ENCODE data around the gene ZEB2.

ZEB2 gene

DNA sequence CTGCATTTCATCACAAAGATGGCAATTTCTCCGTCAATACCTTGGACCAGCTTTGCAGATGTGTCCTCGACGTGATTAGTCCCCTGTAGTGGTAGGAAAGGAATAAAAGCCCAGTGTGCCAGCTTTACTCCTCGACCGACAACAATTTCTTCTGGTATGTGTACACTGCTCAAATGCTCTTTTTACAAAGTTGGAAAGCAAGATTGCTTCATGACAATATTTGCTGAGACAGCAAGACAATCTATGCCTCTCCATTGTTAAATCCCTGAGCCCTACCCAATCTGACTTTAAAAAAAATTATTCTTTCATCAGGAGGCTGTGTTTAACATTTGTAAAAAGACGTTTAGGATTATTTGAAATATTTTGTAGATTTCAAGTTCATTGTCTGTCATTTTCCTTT is 27.6 kb upstream of the ZEB2 start:
- no peak overlapping the region for H3K4me3 ChIP-seq (replicated peaks; ENCODE audit: low read depth, low read length)
- no peak for DNase-seq (ENCODE audit: low read depth)
- TF ChIP-seq, protein P1, sequence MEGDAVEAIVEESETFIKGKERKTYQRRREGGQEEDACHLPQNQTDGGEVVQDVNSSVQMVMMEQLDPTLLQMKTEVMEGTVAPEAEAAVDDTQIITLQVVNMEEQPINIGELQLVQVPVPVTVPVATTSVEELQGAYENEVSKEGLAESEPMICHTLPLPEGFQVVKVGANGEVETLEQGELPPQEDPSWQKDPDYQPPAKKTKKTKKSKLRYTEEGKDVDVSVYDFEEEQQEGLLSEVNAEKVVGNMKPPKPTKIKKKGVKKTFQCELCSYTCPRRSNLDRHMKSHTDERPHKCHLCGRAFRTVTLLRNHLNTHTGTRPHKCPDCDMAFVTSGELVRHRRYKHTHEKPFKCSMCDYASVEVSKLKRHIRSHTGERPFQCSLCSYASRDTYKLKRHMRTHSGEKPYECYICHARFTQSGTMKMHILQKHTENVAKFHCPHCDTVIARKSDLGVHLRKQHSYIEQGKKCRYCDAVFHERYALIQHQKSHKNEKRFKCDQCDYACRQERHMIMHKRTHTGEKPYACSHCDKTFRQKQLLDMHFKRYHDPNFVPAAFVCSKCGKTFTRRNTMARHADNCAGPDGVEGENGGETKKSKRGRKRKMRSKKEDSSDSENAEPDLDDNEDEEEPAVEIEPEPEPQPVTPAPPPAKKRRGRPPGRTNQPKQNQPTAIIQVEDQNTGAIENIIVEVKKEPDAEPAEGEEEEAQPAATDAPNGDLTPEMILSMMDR (IDR thresholded peaks at IDR 0.05; ENCODE audit: low read length, missing control alignments): no peak

DNA sequence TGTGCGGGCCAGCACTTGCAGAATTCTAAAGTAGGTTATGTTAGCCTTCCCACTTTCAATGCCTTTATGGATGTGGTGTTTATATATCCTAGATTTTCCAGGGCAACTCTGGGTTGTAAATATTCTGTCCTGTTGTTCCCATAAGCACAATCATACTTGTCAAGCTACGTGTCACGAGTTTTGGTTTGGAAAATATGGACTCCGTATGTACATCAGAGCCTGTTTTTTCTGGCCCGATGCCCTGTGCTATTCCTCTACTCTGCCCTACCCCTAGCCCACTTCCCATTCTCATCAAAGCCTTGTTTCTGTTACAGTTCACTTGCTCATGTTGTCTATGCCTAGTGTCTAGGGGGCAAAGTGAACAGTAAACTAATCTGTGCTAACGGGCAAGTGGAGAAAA is 27.0 kb upstream of the ZEB2 start:
- TF ChIP-seq, protein P1 (IDR thresholded peaks at IDR 0.05; ENCODE audit: low read length, missing control alignments): no peak
- H3K4me3 ChIP-seq (replicated peaks; ENCODE audit: low read depth, low read length): no peak overlapping the region
- no peak for DNase-seq (ENCODE audit: low read depth)

- TF ChIP-seq, protein P1 (IDR thresholded peaks at IDR 0.05; ENCODE audit: low read length, missing control alignments): no peak
- DNase-seq (ENCODE audit: low read depth): no peak
- H3K4me3 ChIP-seq (replicated peaks; ENCODE audit: low read depth, low read length): no peak overlapping the region
Observed at GRCh38 chr2:144545787-144546186, 25.9 kb upstream of the ZEB2 start.

DNA sequence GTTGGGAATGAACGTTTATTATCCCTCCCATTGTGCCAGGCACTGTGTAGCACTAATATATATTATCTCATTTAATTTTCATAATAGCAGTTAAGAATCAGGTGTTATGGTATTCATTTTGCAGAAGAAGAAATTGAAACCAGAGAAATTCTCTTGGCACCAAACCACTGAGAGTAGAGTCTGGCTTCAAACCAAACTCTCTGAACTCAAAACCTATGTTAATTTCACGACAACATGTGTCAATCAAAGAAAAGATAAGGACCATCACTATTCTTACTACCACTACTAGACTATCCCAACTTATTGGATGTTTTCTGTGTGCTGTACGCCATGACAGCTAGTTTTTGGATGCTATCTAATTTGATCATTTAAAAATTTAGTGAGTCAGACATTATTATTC is 24.1 kb upstream of the ZEB2 start:
- DNase-seq (ENCODE audit: low read depth): no peak
- TF ChIP-seq, protein P1 (IDR thresholded peaks at IDR 0.05; ENCODE audit: low read length, missing control alignments): no peak
- H3K4me3 ChIP-seq (replicated peaks; ENCODE audit: low read depth, low read length): no peak overlapping the region

DNA sequence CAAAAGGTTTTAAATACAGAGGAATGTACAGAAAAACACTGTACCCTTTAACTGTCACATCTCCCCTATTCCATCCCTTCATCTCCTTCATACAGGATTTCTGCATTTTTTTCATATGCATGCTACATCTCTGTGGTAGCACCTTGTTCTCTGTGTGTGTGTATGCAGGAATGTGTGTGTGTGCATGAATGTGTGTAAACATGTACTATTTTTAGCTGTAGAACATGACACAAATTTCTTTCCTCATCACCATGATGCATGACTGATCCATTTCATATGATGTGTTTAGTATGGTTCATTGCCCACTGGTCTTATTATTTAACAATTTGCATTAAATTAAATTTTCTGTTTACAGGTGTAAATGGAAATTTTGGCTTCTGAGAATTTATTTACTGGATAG is 21.5 kb upstream of the ZEB2 start:
- no peak for DNase-seq (ENCODE audit: low read depth)
- TF ChIP-seq, protein P1 (IDR thresholded peaks at IDR 0.05; ENCODE audit: low read length, missing control alignments): no peak
- H3K4me3 ChIP-seq (replicated peaks; ENCODE audit: low read depth, low read length): no peak overlapping the region

DNA sequence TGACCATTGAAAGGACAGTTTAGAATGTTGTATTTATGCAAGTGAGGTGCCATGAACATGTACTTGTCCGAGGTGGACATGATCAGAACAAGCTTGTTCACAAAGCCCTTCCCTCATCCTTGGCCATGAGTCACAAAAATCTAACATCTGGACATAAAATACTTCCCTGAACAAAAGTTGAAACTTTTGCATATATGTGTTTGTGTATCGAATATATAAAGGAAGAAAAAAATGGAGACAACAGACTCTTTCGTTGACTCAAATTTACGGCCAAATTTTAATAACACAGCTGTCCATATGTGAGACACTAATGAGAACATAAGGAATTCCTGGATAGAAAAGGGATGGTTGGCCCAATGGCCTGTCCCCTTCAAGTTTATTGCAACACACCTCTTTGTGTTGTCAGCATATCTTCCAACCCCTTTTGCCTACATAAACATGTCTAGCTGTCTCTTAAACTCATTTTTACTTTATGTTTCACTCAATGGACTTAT is 19.4 kb upstream of the ZEB2 start:
- TF ChIP-seq, protein P1 (IDR thresholded peaks at IDR 0.05; ENCODE audit: low read length, missing control alignments): no peak
- no peak for DNase-seq (ENCODE audit: low read depth)
- H3K4me3 ChIP-seq (replicated peaks; ENCODE audit: low read depth, low read length): no peak overlapping the region

- no peak overlapping the region for H3K4me3 ChIP-seq (replicated peaks; ENCODE audit: low read depth, low read length)
- no peak for DNase-seq (ENCODE audit: low read depth)
- TF ChIP-seq, protein P1 (IDR thresholded peaks at IDR 0.05; ENCODE audit: low read length, missing control alignments): no peak
Observed at GRCh38 chr2:144535300-144535699, 15.4 kb upstream of the ZEB2 start.

All from fibroblast of pulmonary artery (primary cell).